H9 (cell line): ENCODE data around the gene CRYBB1. TPM values are rescaled to one million over a fixed set of nuclear protein-coding genes. Genes with fewer than 3 reads are reported as not detected.
A peak's percentile ranks its signal among the peaks of the same experiment; 100 is the strongest.

Experiments used
- DNase-seq: peaks from one replicate; pipeline ENCODE4 v3.0.0-alpha.2; 2017
- H2AFZ ChIP-seq: one replicate; pipeline ENCODE4 v1.6.1; 2013; ENCODE audit warnings: mild to moderate bottlenecking, low read length, control low read depth, moderate library complexity
- H2AK5ac ChIP-seq: 2 replicates; pipeline ENCODE4 v1.6.1; 2013; ENCODE audit warnings: low read length, control low read depth, mixed read lengths; ENCODE audit not compliant: insufficient read length
- H2BK120ac ChIP-seq: one replicate; pipeline ENCODE4 v1.6.1; 2013; ENCODE audit warnings: low read depth, mild to moderate bottlenecking, low read length, control low read depth, inconsistent platforms; ENCODE audit not compliant: poor library complexity, severe bottlenecking
- H2BK12ac ChIP-seq: 2 replicates; pipeline ENCODE4 v1.6.1; 2013; ENCODE audit warnings: low read length, control low read depth, mixed read lengths, low read depth; ENCODE audit not compliant: insufficient read length
- H2BK15ac ChIP-seq: 2 replicates; pipeline ENCODE4 v1.6.1; 2013; ENCODE audit warnings: low read depth, low read length, control low read depth
- H2BK20ac ChIP-seq: one replicate; pipeline ENCODE4 v1.6.1; 2013; ENCODE audit warnings: low read depth, mild to moderate bottlenecking, low read length, control low read depth, inconsistent platforms; ENCODE audit not compliant: poor library complexity, severe bottlenecking
- H2BK5ac ChIP-seq: 2 replicates; pipeline ENCODE4 v1.6.1; 2013; ENCODE audit warnings: low read length, control low read depth, mixed read lengths; ENCODE audit not compliant: insufficient read length
- H3K14ac ChIP-seq: 2 replicates; pipeline ENCODE4 v1.6.1; 2013; ENCODE audit warnings: low read length, control low read depth; ENCODE audit not compliant: insufficient read depth
- H3K18ac ChIP-seq: 2 replicates; pipeline ENCODE4 v1.6.1; 2013; ENCODE audit warnings: low read depth, mild to moderate bottlenecking, mixed read lengths, low read length, control low read depth; ENCODE audit not compliant: insufficient read length
- H3K23ac ChIP-seq: 2 replicates; pipeline ENCODE4 v1.6.1; 2013; ENCODE audit warnings: low read length, control low read depth, mixed read lengths, low read depth; ENCODE audit not compliant: insufficient read length
- H3K23me2 ChIP-seq: 2 replicates; pipeline ENCODE4 v1.6.1; 2013; ENCODE audit warnings: low read depth, mild to moderate bottlenecking, mixed read lengths, low read length, control low read depth; ENCODE audit not compliant: insufficient read length, poor library complexity, severe bottlenecking
- H3K27ac ChIP-seq: 2 replicates; pipeline ENCODE4 v1.5.1; 2013; ENCODE audit warnings: low read length, control low read depth, mixed read lengths, low read depth; ENCODE audit not compliant: insufficient read length
- H3K27me3 ChIP-seq: 2 replicates; pipeline ENCODE4 v1.6.1; 2013; ENCODE audit warnings: low read length, control low read depth, inconsistent platforms; ENCODE audit not compliant: insufficient read depth
- H3K4ac ChIP-seq: 2 replicates; pipeline ENCODE4 v1.6.1; 2013; ENCODE audit warnings: low read depth, mild to moderate bottlenecking, control low read depth, inconsistent platforms, low read length, moderate library complexity
- H3K4me1 ChIP-seq: 2 replicates; pipeline ENCODE4 v1.6.1; 2013; ENCODE audit warnings: low read length, control low read depth, inconsistent platforms; ENCODE audit not compliant: insufficient read depth
- H3K4me2 ChIP-seq: 2 replicates; pipeline ENCODE4 v1.6.1; 2013; ENCODE audit warnings: low read length, control low read depth, mixed read lengths; ENCODE audit not compliant: insufficient read length, insufficient read depth
- H3K56ac ChIP-seq: 2 replicates; pipeline ENCODE4 v1.6.1; 2013; ENCODE audit warnings: low read depth, mild to moderate bottlenecking, mixed read lengths, low read length, control low read depth; ENCODE audit not compliant: insufficient read length
- H3K79me1 ChIP-seq: 2 replicates; pipeline ENCODE4 v1.6.1; 2013; ENCODE audit warnings: low read depth, mild to moderate bottlenecking, moderate library complexity, low read length, control low read depth, inconsistent platforms; ENCODE audit not compliant: insufficient read depth, poor library complexity, severe bottlenecking
- H3K79me2 ChIP-seq: 2 replicates; pipeline ENCODE4 v1.6.1; 2013; ENCODE audit warnings: low read length, control low read depth, inconsistent platforms; ENCODE audit not compliant: insufficient read depth
- H3K9ac ChIP-seq: 2 replicates; pipeline ENCODE4 v1.6.1; 2013; ENCODE audit warnings: low read length, control low read depth, mixed read lengths; ENCODE audit not compliant: insufficient read length; ENCODE audit errors: extremely low read depth
- H3K9me3 ChIP-seq: one replicate; pipeline ENCODE4 v1.6.1; 2013; ENCODE audit warnings: low read depth, low read length, inconsistent platforms; ENCODE audit not compliant: control insufficient read depth
- H3T11ph ChIP-seq: one replicate; pipeline ENCODE4 v1.6.1; 2013; ENCODE audit warnings: mild to moderate bottlenecking, low read length, control low read depth, inconsistent platforms
- H4K20me1 ChIP-seq: one replicate; pipeline ENCODE4 v1.6.1; 2013; ENCODE audit not compliant: control insufficient read depth, insufficient read length, insufficient read depth
- H4K5ac ChIP-seq: 2 replicates; pipeline ENCODE4 v1.6.1; 2013; ENCODE audit warnings: low read depth, mild to moderate bottlenecking, mixed read lengths, low read length, control low read depth; ENCODE audit not compliant: insufficient read length
- H4K8ac ChIP-seq: replicated peaks from 2 replicates; pipeline ENCODE4 v1.6.1; 2013; ENCODE audit warnings: low read length, control low read depth, mixed read lengths, low read depth; ENCODE audit not compliant: insufficient read length
- H4K91ac ChIP-seq: 2 replicates; pipeline ENCODE4 v1.6.1; 2013; ENCODE audit warnings: low read depth, mild to moderate bottlenecking, moderate library complexity, mixed read lengths, low read length, control low read depth; ENCODE audit not compliant: insufficient read length
- H3K27ac Mint-ChIP-seq, 3 experiments: 2 replicates in 2 of 3; 3 replicates in 1 of 3; pipeline ENCODE4 v1.8.0; 2020 to 2021; ENCODE audit warnings: mixed read lengths in 3 of 3, mild to moderate bottlenecking in 1 of 3, moderate library complexity in 1 of 3
- H3K27me3 Mint-ChIP-seq: 2 replicates; pipeline ENCODE4 v1.8.0; 2021; ENCODE audit warnings: low read depth, mild to moderate bottlenecking, moderate library complexity, mixed read lengths
- H3K36me3 Mint-ChIP-seq, 3 experiments: 2 replicates in 2 of 3; 3 replicates in 1 of 3; pipeline ENCODE4 v1.8.0; 2020 to 2021; ENCODE audit warnings: low read depth in 3 of 3, mixed read lengths in 3 of 3; ENCODE audit not compliant: insufficient read depth in 1 of 3
- H3K4me1 Mint-ChIP-seq, 2 experiments: 2 replicates each; pipeline ENCODE4 v1.8.0; 2020; ENCODE audit warnings: mixed read lengths in 2 of 2
- H3K4me3 Mint-ChIP-seq, 2 experiments: 2 replicates in 1 of 2; 3 replicates in 1 of 2; pipeline ENCODE4 v1.8.0; 2020 to 2021; ENCODE audit warnings: mild to moderate bottlenecking in 2 of 2, mixed read lengths in 2 of 2, moderate library complexity in 1 of 2
- H3K9me3 Mint-ChIP-seq, 2 experiments: 2 replicates in 1 of 2; 3 replicates in 1 of 2; pipeline ENCODE4 v1.8.0; 2020; ENCODE audit warnings: mild to moderate bottlenecking in 2 of 2, mixed read lengths in 2 of 2, moderate library complexity in 1 of 2
- WGBS: extraction: QIAGEN DNeasy Blood & Tissue Kit; methylation state at CpG from one replicate; pipeline ENCODE4 v1.1.7; 2013; ENCODE audit warnings: missing lambda C conversion rate, low lambda C conversion rate, mixed read lengths; ENCODE audit not compliant: insufficient read length; ENCODE audit errors: extremely low coverage; 5-methylcytosine and 5-hydroxymethylcytosine counted together
- total RNA-seq: library from RNA; stranded (reverse); gene quantifications from 2 replicates; pipeline ENCODE4 v1.2.1, GENCODE V29; 2021
- TF ChIP-seq, protein P1 (sequence below): fragments of 200-600 bp; sonication (generic); conservative IDR thresholded peaks from 3 replicates; pipeline ENCODE4 v1.8.0; 2021; ENCODE audit warnings: antibody characterized with exemption, mild to moderate bottlenecking

The CRYBB1 gene
- total RNA-seq, 1 experiment from 2014 or later, result 5.4 TPM

DNA sequence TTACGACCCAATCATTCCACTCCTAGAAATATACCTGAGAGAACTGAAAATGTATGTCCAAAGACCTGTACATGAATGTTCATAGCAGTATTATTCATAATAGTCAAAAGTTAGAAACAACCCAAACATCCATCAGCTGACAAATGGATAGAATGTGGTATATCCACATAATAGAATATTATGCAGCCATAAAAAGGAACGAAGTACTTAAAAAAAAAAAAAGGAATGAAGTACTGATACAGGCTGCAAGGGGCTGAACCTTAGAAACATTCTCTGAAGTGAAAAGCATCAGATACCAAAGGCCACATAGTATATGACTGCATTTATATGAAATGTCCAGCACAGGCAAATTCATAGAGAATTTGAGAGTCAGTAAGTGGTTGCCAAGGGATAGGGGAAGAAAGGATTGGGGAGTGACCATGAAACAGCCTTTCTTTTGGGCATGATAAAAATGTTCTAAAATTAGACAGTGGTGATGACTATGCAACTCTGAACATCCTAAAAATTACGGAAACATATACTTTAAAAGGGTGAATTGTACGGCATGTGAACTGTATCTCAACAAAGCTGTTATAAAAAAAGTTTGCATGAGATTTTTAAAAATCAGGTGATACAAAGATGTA, 29.7 kb downstream of the CRYBB1 start:
- no peak overlapping the region for H3K27ac ChIP-seq
- Mint-ChIP-seq H3K9me3 (peaks cover 0 to 3% of the 10 kb centered on the region in 2 experiments; a peak in 2 of 5 replicates), H3K27me3 (peaks cover 3% of the 10 kb centered on the region), H3K36me3 (peaks cover 15 to 22% (median 21%) of the 10 kb centered on the region in 3 experiments), H3K4me1 (peaks cover 46 to 57% of the 10 kb centered on the region in 2 experiments), H3K27ac (no peak overlapping the region), H3K4me3 (peak overlapping the region; percentile 85 to 93)
- H3K56ac ChIP-seq, result no peak overlapping the region
- H3K18ac ChIP-seq, result no peak overlapping the region
- H3K23me2 ChIP-seq, result no peaks in the 10 kb centered on the region
- no peaks in the 10 kb centered on the region for H3K27me3 ChIP-seq
- H2AK5ac ChIP-seq, result no peak overlapping the region
- H2BK12ac ChIP-seq, result no peak overlapping the region
- no peak for DNase-seq
- no peak overlapping the region for H3T11ph ChIP-seq
- no peak overlapping the region for H4K5ac ChIP-seq
- H3K4me1 ChIP-seq, result peaks cover 5% of the 10 kb centered on the region; the same call in 1 of the 2 replicates
- TF ChIP-seq, protein P1, sequence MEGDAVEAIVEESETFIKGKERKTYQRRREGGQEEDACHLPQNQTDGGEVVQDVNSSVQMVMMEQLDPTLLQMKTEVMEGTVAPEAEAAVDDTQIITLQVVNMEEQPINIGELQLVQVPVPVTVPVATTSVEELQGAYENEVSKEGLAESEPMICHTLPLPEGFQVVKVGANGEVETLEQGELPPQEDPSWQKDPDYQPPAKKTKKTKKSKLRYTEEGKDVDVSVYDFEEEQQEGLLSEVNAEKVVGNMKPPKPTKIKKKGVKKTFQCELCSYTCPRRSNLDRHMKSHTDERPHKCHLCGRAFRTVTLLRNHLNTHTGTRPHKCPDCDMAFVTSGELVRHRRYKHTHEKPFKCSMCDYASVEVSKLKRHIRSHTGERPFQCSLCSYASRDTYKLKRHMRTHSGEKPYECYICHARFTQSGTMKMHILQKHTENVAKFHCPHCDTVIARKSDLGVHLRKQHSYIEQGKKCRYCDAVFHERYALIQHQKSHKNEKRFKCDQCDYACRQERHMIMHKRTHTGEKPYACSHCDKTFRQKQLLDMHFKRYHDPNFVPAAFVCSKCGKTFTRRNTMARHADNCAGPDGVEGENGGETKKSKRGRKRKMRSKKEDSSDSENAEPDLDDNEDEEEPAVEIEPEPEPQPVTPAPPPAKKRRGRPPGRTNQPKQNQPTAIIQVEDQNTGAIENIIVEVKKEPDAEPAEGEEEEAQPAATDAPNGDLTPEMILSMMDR, result no peak
- H4K91ac ChIP-seq, result no peak overlapping the region
- H3K9ac ChIP-seq, result no peak overlapping the region
- H3K14ac ChIP-seq, result no peak overlapping the region
- H3K79me2 ChIP-seq, result peaks cover 34% of the 10 kb centered on the region; the same call in 1 of the 2 replicates
- peaks cover 2% of the 10 kb centered on the region for H3K79me1 ChIP-seq
- H3K23ac ChIP-seq, result no peak overlapping the region
- H2BK20ac ChIP-seq, result no peak overlapping the region
- H2BK15ac ChIP-seq, result no peak overlapping the region
- no CpG with 5 or more reads among the region's 4 CpGs for WGBS
- no peak overlapping the region for H4K8ac ChIP-seq
- no peak overlapping the region for H2BK5ac ChIP-seq
- H3K4ac ChIP-seq, result no peak overlapping the region
- no peak overlapping the region for H2BK120ac ChIP-seq
- H3K4me2 ChIP-seq, result peak overlapping the region; percentile 79
- no peak overlapping the region for H2AFZ ChIP-seq
- H4K20me1 ChIP-seq, result no peaks in the 10 kb centered on the region
- no peaks in the 10 kb centered on the region for H3K9me3 ChIP-seq
